ENCODE data around the gene TESK2. TPM values are rescaled to one million over a fixed set of nuclear protein-coding genes. Genes with fewer than 3 reads are reported as not detected.
"Not testable (repeated sequence)": the region's sequence is repeated elsewhere in the genome, so short reads cannot be mapped to it uniquely, and the experiment has no call there.

TESK2 gene
- total and polyA plus RNA-seq, 10 donors, result 3.2 to 11.5 (median 7.7) TPM

- Histone ChIP-seq H3K4me1 (peaks cover 0 to 34% (median 14%) of the 10 kb centered on the region in 6 donors), H3K9me3 (no peaks in the 10 kb centered on the region), H3K36me3 (no peaks in the 10 kb centered on the region), H3K4me3 (no peak overlapping the region), H3K27ac (no peak overlapping the region), H3K27me3 (replicated peaks in 1 of 7) (no peaks in the 10 kb centered on the region)
- TF ChIP-seq POLR2AphosphoS5 (IDR thresholded peaks at IDR 0.05), result no peak
- TF ChIP-seq CTCF (IDR thresholded peaks at IDR 0.05 in 8 of 11, conservative IDR thresholded peaks at IDR 0.05 in 3 of 11), result no peak
- no peak for TF ChIP-seq POLR2A (IDR thresholded peaks at IDR 0.05)
- intact Hi-C loops (cut with DNase I; ENCODE audit: low total_unique reads), result no loop called here
- DNase-seq, result no peak
These were observed 120.4 kb downstream of the TESK2 start for GRCh38 chr1:45370575-45370974.

- Histone ChIP-seq H3K9me3 (no peaks in the 10 kb centered on the region), H3K27me3 (replicated peaks in 1 of 7) (no peaks in the 10 kb centered on the region), H3K27ac (no peak overlapping the region), H3K36me3 (no peaks in the 10 kb centered on the region), H3K4me1 (peaks cover 10 to 17% (median 15%) of the 10 kb centered on the region in 6 donors), H3K4me3 (no peak overlapping the region)
- 76 to 84% (median 83%) methylated on average over 6 of the region's 6 CpGs for WGBS, 5 donors
- DNase-seq, result no peak
- intact Hi-C loops (cut with DNase I; ENCODE audit: low total_unique reads), result no loop called here
- TF ChIP-seq POLR2AphosphoS5 (IDR thresholded peaks at IDR 0.05) (no peak), POLR2A (IDR thresholded peaks at IDR 0.05) (no peak)
These were observed 125.9 kb downstream of the TESK2 start for GRCh38 chr1:45365051-45365450.

GRCh38 chr1:45364294-45364693 lies 126.7 kb downstream of the TESK2 start:
- Histone ChIP-seq H3K4me1 (peaks cover 14 to 24% (median 20%) of the 10 kb centered on the region in 6 donors), H3K4me3 (no peak overlapping the region), H3K27me3 (replicated peaks in 1 of 7) (no peaks in the 10 kb centered on the region), H3K27ac (no peak overlapping the region), H3K9me3 (no peaks in the 10 kb centered on the region), H3K36me3 (no peaks in the 10 kb centered on the region)
- intact Hi-C loops (cut with DNase I; ENCODE audit: low total_unique reads), result loop anchor here (5.0 kb wide), 1 partner anchor 128 kb away; the partner anchor contains the start of gene TESK2
- DNase-seq, result no peak
- WGBS, 5 donors, result 89 to 98% (median 95%) methylated on average over 2 of the region's 2 CpGs
- TF ChIP-seq CTCF (IDR thresholded peaks at IDR 0.05 in 8 of 11, conservative IDR thresholded peaks at IDR 0.05 in 3 of 11) (no peak), POLR2AphosphoS5 (IDR thresholded peaks at IDR 0.05) (no peak), POLR2A (IDR thresholded peaks at IDR 0.05) (no peak)

GRCh38 chr1:45360981-45361380 lies 130.0 kb downstream of the TESK2 start:
- not testable (repeated sequence) for H3K27me3 ChIP-seq (replicated peaks in 1 of 7); H3K9me3 ChIP-seq; DNase-seq; H3K36me3 ChIP-seq
- peak in 1 of 11 experiments; percentile 18 for TF ChIP-seq CTCF (IDR thresholded peaks at IDR 0.05 in 8 of 11, conservative IDR thresholded peaks at IDR 0.05 in 3 of 11)
- peak in 2 of 3 donors; percentile 26 to 34 for TF ChIP-seq POLR2AphosphoS5 (IDR thresholded peaks at IDR 0.05)
- peaks cover 14 to 24% (median 20%) of the 10 kb centered on the region in 6 donors for H3K4me1 ChIP-seq
- intact Hi-C loops (cut with DNase I; ENCODE audit: low total_unique reads), result loop anchor here (5.0 kb wide), 1 partner anchor 131 kb away; the partner anchor contains the start of gene TESK2
- 45 to 64% (median 50%) methylated on average over 7 of the region's 7 CpGs for WGBS, 5 donors
- H3K27ac ChIP-seq, result peak overlapping the region; percentile 55 to 81 (median 74)
- H3K4me3 ChIP-seq, result peak overlapping the region in 3 of 8 donors; percentile 9 to 48 (median 16)
